ENCODE data around the gene DNAJB12.
"Not testable (repeated sequence)": the region's sequence is repeated elsewhere in the genome, so short reads cannot be mapped to it uniquely, and the experiment has no call there.

Gene DNAJB12

DNA sequence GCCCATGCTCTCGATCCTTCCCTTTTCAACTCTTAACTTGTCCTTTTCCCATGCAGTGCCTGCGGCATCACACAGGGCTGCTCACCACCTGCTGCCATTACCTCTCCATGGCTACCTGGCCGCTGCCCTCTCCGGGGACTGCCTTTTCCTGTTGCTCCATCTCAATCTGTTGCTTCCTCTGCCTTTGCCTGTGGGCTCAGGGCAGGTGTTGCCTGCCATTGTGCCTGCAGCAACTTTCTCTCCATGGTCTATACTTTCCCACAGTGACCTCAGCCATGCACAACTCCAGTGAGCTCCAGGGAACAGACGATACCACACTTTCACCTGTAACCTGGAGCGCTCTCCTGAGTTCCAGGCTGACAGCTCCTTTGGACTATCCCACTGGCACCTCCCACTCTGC lies 3.2 kb downstream of the DNAJB12 start:
- Histone ChIP-seq H3K9me3 (ENCODE audit: control insufficient read depth, low read depth, low read length) (no peaks in the 10 kb centered on the region), H3K27ac (ENCODE audit: low read length) (no peak overlapping the region), H3K36me3 (ENCODE audit: control insufficient read depth, low read depth, low read length) (peaks cover 8% of the 10 kb centered on the region), H3K27me3 (ENCODE audit: control insufficient read depth, insufficient read depth, low read length) (no peaks in the 10 kb centered on the region), H3K4me1 (ENCODE audit: control insufficient read depth, low read depth, low read length) (peaks cover 10% of the 10 kb centered on the region), H3K4me3 (ENCODE audit: low read length) (no peak overlapping the region), H3K9ac (ENCODE audit: low read length) (no peak overlapping the region)

DNA sequence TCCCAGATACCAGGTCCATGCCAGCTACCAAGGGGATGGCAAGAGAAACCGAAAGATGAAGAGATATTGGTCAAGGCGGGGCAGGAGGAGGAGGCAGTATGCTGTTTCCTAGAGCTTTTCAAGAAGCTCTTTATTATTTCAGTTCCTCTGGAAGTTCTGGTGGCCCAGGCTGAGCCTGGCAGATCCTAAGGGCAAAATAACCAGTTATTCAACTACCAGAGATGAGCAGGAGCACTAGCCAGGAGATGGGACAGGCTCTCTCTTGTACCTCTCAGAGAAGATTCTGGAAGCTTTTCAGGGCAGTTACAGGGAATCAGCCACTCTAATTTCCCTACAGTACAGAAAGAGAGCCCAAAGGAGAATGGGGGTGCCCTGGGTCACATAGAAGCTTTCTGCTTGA lies 5.3 kb downstream of the DNAJB12 start:
- Histone ChIP-seq H3K36me3 (ENCODE audit: control insufficient read depth, low read depth, low read length) (peaks cover 8% of the 10 kb centered on the region), H3K4me3 (ENCODE audit: low read length) (no peak overlapping the region), H3K9me3 (ENCODE audit: control insufficient read depth, low read depth, low read length) (no peaks in the 10 kb centered on the region), H3K9ac (ENCODE audit: low read length) (no peak overlapping the region), H3K27ac (ENCODE audit: low read length) (no peak overlapping the region), H3K27me3 (ENCODE audit: control insufficient read depth, insufficient read depth, low read length) (no peaks in the 10 kb centered on the region), H3K4me1 (ENCODE audit: control insufficient read depth, low read depth, low read length) (peaks cover 5% of the 10 kb centered on the region)

DNA sequence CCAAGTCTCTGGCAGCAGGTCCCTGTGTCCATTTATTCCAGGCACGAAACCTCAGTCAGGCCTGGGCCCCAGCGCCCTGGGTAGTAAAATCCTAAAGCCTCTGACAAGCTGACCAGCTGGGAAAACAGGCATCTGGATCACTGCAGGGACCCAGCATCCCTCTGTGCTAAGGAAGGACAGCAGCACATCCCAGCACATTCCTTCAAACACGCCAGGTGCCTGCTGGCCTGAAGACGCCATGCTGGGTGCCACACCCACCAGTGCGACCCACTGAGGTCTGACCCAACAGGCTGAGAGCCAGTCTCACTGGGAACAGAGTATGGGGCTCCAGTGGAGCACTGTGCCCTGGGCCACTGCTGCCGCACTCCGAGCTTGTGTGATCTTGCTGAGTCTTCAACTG lies 6.4 kb downstream of the DNAJB12 start:
- no peaks in the 10 kb centered on the region for H3K9me3 ChIP-seq (ENCODE audit: control insufficient read depth, low read depth, low read length)
- no peaks in the 10 kb centered on the region for H3K27me3 ChIP-seq (ENCODE audit: control insufficient read depth, insufficient read depth, low read length)
- no peak overlapping the region for H3K27ac ChIP-seq (ENCODE audit: low read length)
- no peak overlapping the region for H3K4me3 ChIP-seq (ENCODE audit: low read length)
- H3K4me1 ChIP-seq (ENCODE audit: control insufficient read depth, low read depth, low read length): peaks cover 2% of the 10 kb centered on the region
- H3K36me3 ChIP-seq (ENCODE audit: control insufficient read depth, low read depth, low read length): peaks cover 11% of the 10 kb centered on the region
- H3K9ac ChIP-seq (ENCODE audit: low read length): no peak overlapping the region

DNA sequence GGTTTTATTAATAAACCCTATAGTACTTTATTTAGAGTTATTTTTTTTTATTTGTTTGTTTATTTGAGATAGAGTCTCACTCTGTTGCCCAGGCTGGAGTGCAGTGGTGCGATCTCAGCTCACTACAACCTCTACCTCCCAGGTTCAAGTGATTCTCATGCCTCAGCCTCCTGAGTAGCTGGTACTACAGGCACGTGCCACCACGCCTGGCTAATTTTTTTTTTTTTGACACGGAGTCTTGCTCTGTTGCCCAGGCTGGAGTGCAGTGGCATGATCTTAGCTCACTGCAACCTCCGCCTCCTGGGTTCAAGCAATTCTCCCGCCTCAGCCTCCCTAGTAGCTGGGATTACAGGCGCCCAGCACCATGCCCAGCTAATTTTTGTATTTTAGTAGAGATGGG lies 8.6 kb downstream of the DNAJB12 start:
- H3K27ac ChIP-seq (ENCODE audit: low read length): not testable (repeated sequence)
- peaks cover 19% of the 10 kb centered on the region for H3K36me3 ChIP-seq (ENCODE audit: control insufficient read depth, low read depth, low read length)

DNA sequence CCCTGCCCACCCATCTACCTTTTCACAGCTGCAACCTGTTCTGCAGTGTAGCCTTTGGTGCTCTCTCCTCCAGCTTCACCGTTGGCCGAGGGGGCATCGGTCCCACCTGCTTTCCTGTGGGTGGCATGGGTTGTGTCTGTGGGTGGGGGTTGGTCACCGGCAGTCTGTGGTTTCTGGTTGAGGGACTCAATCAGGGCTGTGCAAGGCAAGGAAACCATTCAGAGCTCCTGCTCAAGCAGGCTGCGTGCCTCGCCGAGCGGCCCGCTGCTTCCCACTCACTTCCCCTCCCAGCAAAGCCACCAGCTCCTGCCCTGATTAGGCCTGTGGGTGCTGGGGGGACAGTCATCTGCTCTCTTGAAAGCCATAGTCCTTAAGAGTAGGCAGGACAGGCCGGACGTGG lies 9.8 kb downstream of the DNAJB12 start:
- Histone ChIP-seq H3K36me3 (ENCODE audit: control insufficient read depth, low read depth, low read length) (peaks cover 22% of the 10 kb centered on the region), H3K9ac (ENCODE audit: low read length) (no peak overlapping the region)

More for the DNA sequence above, 8.6 kb downstream of the DNAJB12 start:
- not testable (repeated sequence) for H3K9ac ChIP-seq (ENCODE audit: low read length); H3K4me3 ChIP-seq (ENCODE audit: low read length); H3K27me3 ChIP-seq (ENCODE audit: control insufficient read depth, insufficient read depth, low read length); H3K9me3 ChIP-seq (ENCODE audit: control insufficient read depth, low read depth, low read length); H3K4me1 ChIP-seq (ENCODE audit: control insufficient read depth, low read depth, low read length)

DNA sequence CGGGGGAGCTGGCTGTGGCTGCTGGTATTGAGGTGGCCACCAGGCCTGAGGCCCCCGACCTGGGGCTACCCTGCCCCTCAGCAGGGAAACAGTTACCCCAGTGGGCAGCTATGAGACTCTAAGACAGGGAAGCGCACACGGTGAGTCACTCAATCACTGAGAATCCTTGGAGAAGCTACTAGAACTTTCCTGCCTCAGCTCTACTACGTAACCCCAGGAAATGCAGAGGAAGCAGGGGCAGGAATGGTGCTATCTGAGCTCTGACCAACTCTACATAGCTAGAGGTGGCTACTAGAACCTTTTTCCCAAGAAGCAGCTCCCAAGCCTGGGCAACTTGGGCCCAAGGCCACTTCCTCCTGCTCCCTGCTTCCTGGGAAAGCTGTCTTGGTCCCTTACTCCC lies 11.8 kb downstream of the DNAJB12 start:
- no peaks in the 10 kb centered on the region for H3K4me1 ChIP-seq (ENCODE audit: control insufficient read depth, low read depth, low read length)
- H3K27me3 ChIP-seq (ENCODE audit: control insufficient read depth, insufficient read depth, low read length): no peaks in the 10 kb centered on the region
- no peaks in the 10 kb centered on the region for H3K9me3 ChIP-seq (ENCODE audit: control insufficient read depth, low read depth, low read length)
- H3K9ac ChIP-seq (ENCODE audit: low read length): no peak overlapping the region
- peaks cover 28% of the 10 kb centered on the region for H3K36me3 ChIP-seq (ENCODE audit: control insufficient read depth, low read depth, low read length)
- no peak overlapping the region for H3K27ac ChIP-seq (ENCODE audit: low read length)
- no peak overlapping the region for H3K4me3 ChIP-seq (ENCODE audit: low read length)

More for the DNA sequence above, 9.8 kb downstream of the DNAJB12 start:
- no peak overlapping the region for H3K27ac ChIP-seq (ENCODE audit: low read length)
- H3K27me3 ChIP-seq (ENCODE audit: control insufficient read depth, insufficient read depth, low read length): no peaks in the 10 kb centered on the region
- H3K9me3 ChIP-seq (ENCODE audit: control insufficient read depth, low read depth, low read length): no peaks in the 10 kb centered on the region
- no peaks in the 10 kb centered on the region for H3K4me1 ChIP-seq (ENCODE audit: control insufficient read depth, low read depth, low read length)
- no peak overlapping the region for H3K4me3 ChIP-seq (ENCODE audit: low read length)

DNA sequence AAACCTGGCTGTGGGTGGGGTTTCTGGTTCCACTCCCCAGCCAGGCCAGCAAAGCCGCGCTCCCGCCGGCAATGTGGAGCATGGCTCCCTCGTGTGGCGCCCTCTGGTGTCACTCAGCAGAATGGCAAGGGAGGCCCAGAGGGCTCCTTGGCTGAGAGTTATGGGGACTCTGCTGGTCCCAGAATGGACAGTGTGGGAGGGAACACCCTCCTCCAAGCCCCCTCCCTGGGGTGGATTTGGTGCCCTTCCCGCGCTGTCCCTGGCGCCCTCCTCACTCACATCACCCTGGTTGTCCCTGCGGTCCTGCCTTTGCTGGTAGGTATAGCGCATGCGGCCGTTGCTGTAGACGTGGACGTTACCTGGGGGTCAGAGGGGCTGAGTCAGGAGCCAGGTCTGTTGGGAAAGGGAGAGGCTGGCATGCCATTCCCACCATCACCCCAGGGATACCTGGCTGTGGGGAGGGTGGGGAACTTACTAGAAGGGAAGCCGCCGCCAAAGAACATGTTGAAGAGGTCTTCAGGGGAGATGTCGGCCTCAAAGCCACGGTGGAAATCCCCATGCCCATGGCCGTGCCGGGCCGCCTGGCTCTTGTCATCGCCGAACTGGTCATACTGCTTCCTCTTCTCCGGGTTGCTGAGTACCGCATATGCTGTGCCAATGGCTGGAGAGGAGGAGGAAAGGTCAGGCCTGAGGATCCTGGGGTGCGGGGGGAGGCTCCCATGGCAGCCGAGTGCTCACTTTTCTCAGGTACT lies 14.0 kb downstream of the DNAJB12 start:
- Histone ChIP-seq H3K9ac (ENCODE audit: low read length) (no peak overlapping the region), H3K4me3 (ENCODE audit: low read length) (no peak overlapping the region), H3K4me1 (ENCODE audit: control insufficient read depth, low read depth, low read length) (no peaks in the 10 kb centered on the region), H3K27me3 (ENCODE audit: control insufficient read depth, insufficient read depth, low read length) (no peaks in the 10 kb centered on the region), H3K36me3 (ENCODE audit: control insufficient read depth, low read depth, low read length) (peaks cover 46% of the 10 kb centered on the region), H3K27ac (ENCODE audit: low read length) (no peak overlapping the region), H3K9me3 (ENCODE audit: control insufficient read depth, low read depth, low read length) (no peaks in the 10 kb centered on the region)

DNA sequence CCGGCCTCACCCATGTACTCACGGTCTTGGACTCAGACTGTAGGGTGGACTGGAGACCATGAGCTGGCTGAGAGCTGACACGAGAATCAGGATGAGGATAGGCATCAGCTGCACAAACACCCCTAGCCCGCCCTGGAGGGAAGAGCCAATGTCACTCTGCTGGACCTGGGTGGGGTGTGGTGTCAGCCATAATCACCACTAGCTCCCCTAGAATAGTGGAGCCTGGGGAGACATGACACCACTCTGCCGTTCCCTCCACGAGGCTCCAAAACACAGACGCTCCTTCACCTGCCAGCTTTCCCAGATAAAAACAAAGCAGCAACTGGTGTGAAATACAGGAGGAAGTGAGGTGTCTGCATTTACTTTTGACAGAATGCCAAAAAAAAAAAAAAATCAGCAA lies 16.5 kb downstream of the DNAJB12 start:
- Histone ChIP-seq H3K27ac (ENCODE audit: low read length) (no peak overlapping the region), H3K27me3 (ENCODE audit: control insufficient read depth, insufficient read depth, low read length) (no peaks in the 10 kb centered on the region), H3K9me3 (ENCODE audit: control insufficient read depth, low read depth, low read length) (no peaks in the 10 kb centered on the region), H3K4me3 (ENCODE audit: low read length) (no peak overlapping the region), H3K9ac (ENCODE audit: low read length) (no peak overlapping the region), H3K36me3 (ENCODE audit: control insufficient read depth, low read depth, low read length) (peaks cover 49% of the 10 kb centered on the region), H3K4me1 (ENCODE audit: control insufficient read depth, low read depth, low read length) (peaks cover 13% of the 10 kb centered on the region)

DNA sequence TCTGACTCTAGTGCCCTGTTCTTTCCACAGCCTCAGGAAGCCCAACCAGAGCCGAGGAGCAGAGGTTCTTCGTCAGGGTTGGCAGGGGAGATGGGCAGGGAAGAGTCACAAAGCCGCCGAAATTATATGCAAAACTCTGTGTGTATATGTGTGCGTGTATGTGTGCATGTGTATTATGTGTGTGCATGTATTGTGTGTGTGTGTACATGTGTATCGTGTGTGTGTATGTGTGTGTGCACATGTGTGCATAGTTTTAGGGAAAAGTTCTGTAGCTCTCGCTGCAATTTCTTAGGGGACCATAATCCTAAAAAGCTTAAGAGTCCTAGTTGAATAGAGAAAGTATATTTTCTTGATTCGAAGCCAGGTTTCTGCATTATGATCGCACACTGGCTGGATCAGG lies 17.0 kb downstream of the DNAJB12 start:
- H3K4me3 ChIP-seq (ENCODE audit: low read length): no peak overlapping the region
- no peak overlapping the region for H3K9ac ChIP-seq (ENCODE audit: low read length)
- H3K9me3 ChIP-seq (ENCODE audit: control insufficient read depth, low read depth, low read length): no peaks in the 10 kb centered on the region
- H3K4me1 ChIP-seq (ENCODE audit: control insufficient read depth, low read depth, low read length): peaks cover 18% of the 10 kb centered on the region
- no peaks in the 10 kb centered on the region for H3K27me3 ChIP-seq (ENCODE audit: control insufficient read depth, insufficient read depth, low read length)
- no peak overlapping the region for H3K27ac ChIP-seq (ENCODE audit: low read length)
- peaks cover 49% of the 10 kb centered on the region for H3K36me3 ChIP-seq (ENCODE audit: control insufficient read depth, low read depth, low read length)

DNA sequence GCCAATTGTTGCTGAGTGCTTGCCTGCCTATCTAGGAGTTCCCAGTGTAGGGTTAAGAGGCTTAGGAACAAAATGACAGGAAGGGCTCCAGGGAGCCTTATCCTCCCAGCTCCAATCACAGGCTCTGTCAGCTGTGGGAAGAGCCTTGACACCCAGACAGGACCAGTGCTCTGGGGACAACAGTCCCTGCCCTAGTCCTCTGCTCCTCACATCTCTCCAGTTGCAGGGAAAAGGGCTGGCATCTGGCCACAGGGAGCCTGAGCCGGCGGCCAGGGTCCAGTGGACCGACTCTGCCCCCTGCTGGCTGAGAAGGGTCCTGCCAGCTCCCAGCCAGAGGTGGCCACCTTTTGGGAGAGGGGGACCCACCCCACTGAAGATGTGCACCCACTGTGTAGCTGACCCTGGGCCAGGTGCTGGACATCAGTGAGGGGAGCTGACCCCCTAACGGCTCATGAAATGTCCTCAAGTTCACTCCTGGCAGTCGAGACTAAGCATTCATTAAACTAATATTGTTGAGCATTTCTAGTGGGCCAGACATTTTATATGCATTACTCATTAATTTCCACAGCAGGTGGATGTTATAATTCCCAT lies 17.6 kb downstream of the DNAJB12 start:
- Histone ChIP-seq H3K4me3 (ENCODE audit: low read length) (no peak overlapping the region), H3K4me1 (ENCODE audit: control insufficient read depth, low read depth, low read length) (peaks cover 22% of the 10 kb centered on the region), H3K27ac (ENCODE audit: low read length) (no peak overlapping the region), H3K9ac (ENCODE audit: low read length) (no peak overlapping the region), H3K36me3 (ENCODE audit: control insufficient read depth, low read depth, low read length) (peaks cover 43% of the 10 kb centered on the region), H3K9me3 (ENCODE audit: control insufficient read depth, low read depth, low read length) (no peaks in the 10 kb centered on the region), H3K27me3 (ENCODE audit: control insufficient read depth, insufficient read depth, low read length) (no peaks in the 10 kb centered on the region)

DNA sequence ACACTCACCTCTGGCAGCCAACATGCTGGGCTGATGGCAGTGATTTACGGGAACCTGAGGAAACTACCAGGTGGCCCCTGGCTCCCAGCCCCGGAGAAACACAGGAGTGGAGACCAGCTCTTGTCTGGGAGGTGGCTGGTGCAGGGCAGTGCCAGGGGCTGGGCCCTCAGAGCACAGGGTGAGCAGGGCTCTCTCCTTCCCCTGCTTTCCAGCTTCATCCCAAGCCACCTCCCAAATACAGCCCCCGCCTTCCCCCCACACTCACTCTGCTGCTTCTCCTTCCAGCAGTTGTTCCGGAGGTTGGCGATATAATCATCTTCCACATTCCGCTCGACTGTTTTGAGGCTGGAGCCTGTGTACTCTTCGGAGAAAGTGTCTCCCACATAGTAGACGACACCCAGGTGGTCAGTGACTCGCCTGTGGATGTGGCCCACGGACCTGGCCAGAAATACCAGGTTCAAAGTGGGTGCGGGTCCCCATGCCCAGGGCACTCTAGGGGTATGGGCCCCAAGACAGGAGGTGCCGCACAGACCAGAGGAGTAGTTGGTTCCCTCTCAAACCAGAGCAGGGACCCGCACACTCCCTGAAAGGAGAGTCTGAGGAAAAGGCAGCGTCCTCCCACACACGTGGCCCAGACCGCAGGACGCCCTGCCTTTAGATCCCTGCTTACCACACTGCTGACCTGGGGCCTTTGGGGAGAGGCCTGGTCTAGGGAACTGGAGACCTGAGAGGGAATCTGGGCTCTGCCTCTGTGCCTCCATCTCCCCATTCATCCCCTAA lies 18.3 kb downstream of the DNAJB12 start:
- peaks cover 26% of the 10 kb centered on the region for H3K4me1 ChIP-seq (ENCODE audit: control insufficient read depth, low read depth, low read length)
- peaks cover 38% of the 10 kb centered on the region for H3K36me3 ChIP-seq (ENCODE audit: control insufficient read depth, low read depth, low read length)
- H3K27me3 ChIP-seq (ENCODE audit: control insufficient read depth, insufficient read depth, low read length): no peaks in the 10 kb centered on the region
- no peak overlapping the region for H3K4me3 ChIP-seq (ENCODE audit: low read length)
- H3K9me3 ChIP-seq (ENCODE audit: control insufficient read depth, low read depth, low read length): no peaks in the 10 kb centered on the region
- no peak overlapping the region for H3K9ac ChIP-seq (ENCODE audit: low read length)
- no peak overlapping the region for H3K27ac ChIP-seq (ENCODE audit: low read length)

Measured in iPS-18a (cell line).